ENCODE measurements around the gene ZNF616. TPM values are rescaled to one million over a fixed set of nuclear protein-coding genes. Genes with fewer than 3 reads are reported as not detected.
A peak's percentile ranks its signal among the peaks of the same experiment; 100 is the strongest.

ZNF616 gene
- 4.8 and 10.3 TPM in 2 replicates for total RNA-seq (2014; rRNA removed; shearing (Covaris generic))

DNA sequence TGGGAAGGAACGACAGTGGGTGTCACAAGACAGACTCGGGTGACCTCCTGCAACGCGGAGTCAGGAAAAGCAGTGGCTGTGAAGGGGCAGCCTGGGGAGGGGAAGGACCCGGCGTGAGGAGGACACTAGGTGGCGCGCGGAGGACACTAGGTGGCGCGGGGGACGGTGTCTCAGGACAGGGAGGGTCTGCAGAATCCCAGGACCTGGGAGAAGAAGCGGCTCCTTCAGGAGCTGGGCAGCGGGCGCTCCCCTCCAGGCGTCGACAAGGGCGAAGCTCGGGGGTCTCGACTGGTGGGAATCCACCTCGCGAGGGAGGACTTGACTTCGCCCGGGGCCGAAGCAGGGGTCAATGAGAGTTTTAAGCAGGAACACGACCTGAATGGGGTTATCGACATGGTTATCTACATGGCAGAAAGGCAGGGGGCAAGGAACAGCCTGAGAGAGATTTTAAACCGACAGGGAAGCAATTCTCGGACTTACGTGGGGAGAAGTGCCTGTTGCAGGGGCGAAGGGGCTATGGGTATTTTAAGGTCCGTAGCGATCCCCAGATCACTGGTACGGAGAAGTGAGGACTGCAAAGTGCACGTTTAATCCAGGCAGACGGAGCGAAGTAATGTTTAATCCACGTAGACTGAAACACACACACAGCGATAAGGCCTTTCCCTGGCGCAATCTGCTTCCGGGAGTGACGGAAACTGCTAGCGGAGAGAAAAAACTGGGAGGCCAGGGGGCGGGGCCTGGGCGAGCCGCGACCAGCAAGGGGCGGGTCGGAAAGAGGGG lies at the start of gene ZNF616:
Gene ZNF616, minus strand, starts transcription at position 687 of the 780 bp plus-strand sequence. CDS start 9,426 bp downstream, outside the sequence.
- Histone ChIP-seq H3K27me3 (ENCODE audit: control insufficient read depth, insufficient read depth, low read length) (no peaks in the 10 kb centered on the region), H3K4me3 (ENCODE audit: insufficient read depth, low read depth, low read length) (peak within 1 kb of the TSS; percentile 74), H3K36me3 (replicated peaks; ENCODE audit: control insufficient read depth, insufficient read depth, low read length) (no peaks in the 10 kb centered on the region; the same call in 1 of the 2 replicates)
- peak; percentile 86 for DNase-seq

DNA sequence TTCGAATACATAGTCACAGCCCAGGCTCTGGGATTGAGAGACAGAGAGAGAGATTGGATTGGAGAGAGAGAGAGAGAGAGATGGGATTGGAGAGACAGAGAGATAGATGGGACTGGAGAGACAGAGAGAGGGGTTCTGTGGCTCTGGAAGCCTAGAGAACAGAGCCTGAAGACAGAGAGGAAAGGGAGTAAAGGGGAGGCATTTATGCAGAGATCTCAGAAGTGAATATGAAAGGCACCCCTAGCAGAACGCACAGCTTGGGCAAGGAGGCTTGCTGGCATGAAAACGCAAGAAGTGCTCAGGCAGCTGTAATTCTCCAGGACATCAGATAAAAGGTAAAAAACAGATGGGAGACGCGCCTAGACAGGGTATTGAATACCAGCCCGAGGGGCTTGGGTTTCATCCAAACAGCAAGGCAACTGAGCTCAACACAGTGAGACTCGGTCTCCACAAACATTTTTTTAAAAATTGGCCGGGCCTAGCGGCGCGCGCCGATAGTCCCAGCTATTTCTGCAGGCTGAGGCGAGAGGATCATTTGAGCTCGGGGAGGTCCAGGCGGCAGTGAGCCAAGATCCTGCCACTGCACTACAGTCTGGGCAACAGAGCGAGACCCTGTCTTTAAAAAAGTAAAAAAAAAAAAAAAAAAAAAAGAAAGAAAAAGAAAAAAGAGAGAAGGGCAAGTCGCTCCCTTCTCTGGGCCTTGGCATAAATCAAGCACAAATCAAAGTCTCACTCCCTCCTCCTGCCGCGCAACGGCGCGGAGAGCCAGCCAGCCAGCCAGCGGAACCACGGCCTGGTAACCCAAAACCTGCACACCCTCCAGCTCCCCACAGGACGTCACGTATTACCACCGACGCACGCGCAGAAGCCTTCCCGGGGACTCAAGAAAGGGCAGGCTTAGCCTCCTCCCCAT lies 49.3 kb upstream of the ZNF616 start:
- no peak for DNase-seq
- no peaks in the 10 kb centered on the region for H3K27me3 ChIP-seq (ENCODE audit: control insufficient read depth, insufficient read depth, low read length)

DNA sequence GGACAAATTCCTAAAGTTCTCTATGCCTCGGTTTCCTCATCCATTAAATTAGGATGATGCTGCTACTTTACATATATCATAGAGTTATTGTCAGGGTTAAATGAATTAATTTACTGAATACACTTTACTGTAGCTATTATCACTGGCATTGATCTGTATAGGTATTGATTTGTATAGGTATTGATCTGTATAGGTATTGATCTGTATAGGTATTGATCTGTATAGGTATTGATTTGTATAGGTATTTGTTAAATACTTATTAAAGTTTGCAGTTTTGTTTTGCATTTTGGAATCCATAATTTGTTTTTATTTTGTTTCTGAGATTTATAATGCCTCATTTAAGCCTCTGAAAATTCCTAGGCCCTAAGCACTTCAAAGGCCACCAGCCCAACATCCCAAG lies 47.7 kb upstream of the ZNF616 start:
- no peak for DNase-seq
- H3K4me3 ChIP-seq (ENCODE audit: insufficient read depth, low read depth, low read length) = no peak overlapping the region
- H3K36me3 ChIP-seq (replicated peaks; ENCODE audit: control insufficient read depth, insufficient read depth, low read length) = no peaks in the 10 kb centered on the region; the same call in 1 of the 2 replicates
- H3K27me3 ChIP-seq (ENCODE audit: control insufficient read depth, insufficient read depth, low read length) = no peaks in the 10 kb centered on the region

More for the DNA sequence above, 49.3 kb upstream of the ZNF616 start:
- peak overlapping the region; percentile 29 for H3K4me3 ChIP-seq (ENCODE audit: insufficient read depth, low read depth, low read length)
- peaks cover 2% of the 10 kb centered on the region for H3K36me3 ChIP-seq (replicated peaks; ENCODE audit: control insufficient read depth, insufficient read depth, low read length)

DNA sequence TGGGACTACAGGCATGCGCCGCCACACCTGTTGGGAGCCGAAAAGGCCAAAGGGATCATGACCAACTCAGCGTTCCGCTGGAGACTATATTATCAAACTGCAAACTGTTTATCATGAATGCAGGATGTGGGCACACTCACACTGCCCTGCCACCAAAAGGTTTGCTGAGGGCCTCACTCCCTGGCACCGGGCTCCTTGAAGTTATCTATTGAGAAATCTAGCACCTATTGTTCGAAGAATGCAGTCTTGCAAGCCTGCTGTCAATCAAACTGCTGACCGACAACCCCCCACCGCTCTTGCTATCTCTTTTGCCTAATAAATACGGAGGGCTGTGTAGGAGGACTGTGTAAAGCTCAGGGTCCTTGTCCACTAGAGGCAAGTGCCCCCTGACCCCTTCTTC lies 36.8 kb upstream of the ZNF616 start:
- no peaks in the 10 kb centered on the region for H3K27me3 ChIP-seq (ENCODE audit: control insufficient read depth, insufficient read depth, low read length)
- H3K36me3 ChIP-seq (replicated peaks; ENCODE audit: control insufficient read depth, insufficient read depth, low read length) = no peaks in the 10 kb centered on the region
- no peak for DNase-seq
- no peak overlapping the region for H3K4me3 ChIP-seq (ENCODE audit: insufficient read depth, low read depth, low read length)

DNA sequence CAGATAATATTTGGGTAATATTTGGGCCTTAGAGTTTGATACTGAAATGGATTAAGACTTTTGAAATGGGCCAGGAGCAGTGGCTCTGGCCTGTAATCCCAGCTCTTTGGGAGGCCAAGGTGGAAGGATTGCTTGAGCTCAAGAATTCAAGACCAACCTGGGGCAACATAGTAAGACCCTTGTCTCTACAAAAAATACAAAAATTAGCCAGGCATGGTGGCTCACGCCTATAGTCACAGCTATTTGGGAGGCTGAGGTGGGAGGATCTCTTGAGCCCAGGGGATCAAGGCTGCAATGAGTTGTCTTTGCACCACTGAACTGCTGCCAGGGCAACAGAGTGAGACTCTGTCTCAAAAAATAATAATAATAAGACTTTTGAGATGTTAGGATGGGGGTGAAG lies 32.6 kb upstream of the ZNF616 start:
- DNase-seq = no peak
- Histone ChIP-seq H3K27me3 (ENCODE audit: control insufficient read depth, insufficient read depth, low read length) (peaks cover 9% of the 10 kb centered on the region), H3K4me3 (ENCODE audit: insufficient read depth, low read depth, low read length) (no peak overlapping the region), H3K36me3 (replicated peaks; ENCODE audit: control insufficient read depth, insufficient read depth, low read length) (peaks cover 2% of the 10 kb centered on the region)

DNA sequence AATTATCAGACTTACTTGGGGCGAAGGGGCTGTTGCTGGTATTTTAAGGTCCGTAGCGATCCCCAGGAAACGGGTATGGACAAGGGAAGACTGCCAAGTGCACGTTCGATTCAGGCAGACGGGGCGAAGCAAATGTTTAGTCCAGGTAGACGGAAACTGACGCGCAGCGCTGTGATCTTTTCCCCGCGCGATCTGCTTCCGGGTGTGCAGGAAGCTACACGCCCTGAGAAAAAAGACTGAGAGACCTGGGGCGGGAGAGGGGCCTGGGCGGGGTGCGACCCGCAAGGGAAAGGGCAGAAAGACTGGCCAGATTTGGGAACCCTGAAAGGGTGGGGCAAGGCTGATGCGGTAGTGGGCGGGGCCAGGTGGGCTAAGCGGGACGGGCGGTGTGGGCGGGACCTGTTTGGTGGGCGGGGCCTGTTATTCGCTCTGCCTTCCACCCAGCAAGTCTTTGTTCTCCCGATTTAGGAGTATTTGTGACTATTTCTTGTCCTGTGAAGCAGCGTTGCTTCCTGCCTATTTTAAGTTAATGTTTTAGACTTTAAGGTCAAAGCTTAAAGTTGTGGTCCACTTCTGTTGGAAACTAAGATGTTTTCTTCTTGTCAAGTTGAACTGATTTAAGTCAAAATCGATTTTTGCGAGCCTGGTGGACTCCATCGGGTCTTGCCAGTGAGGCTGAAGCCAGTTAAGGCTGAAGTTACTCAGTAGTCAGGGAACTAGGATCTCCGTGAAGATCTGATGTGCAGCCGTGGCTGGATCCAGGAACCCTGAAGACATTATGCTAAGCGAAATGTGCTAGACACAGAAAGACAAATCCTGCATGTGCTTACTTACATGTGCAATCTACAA lies 31.8 kb upstream of the ZNF616 start, which contains the start of gene ZNF836:
Gene ZNF836, minus strand, starts transcription at position 301 of the 849 bp plus-strand sequence. CDS start 3,549 bp downstream, outside the sequence.
- H3K36me3 ChIP-seq (replicated peaks; ENCODE audit: control insufficient read depth, insufficient read depth, low read length) = peaks cover 2% of the 10 kb centered on the region
- DNase-seq = peak; percentile 96
- peak within 1 kb of the TSS; percentile 83 for H3K4me3 ChIP-seq (ENCODE audit: insufficient read depth, low read depth, low read length)
- H3K27me3 ChIP-seq (ENCODE audit: control insufficient read depth, insufficient read depth, low read length) = peaks cover 9% of the 10 kb centered on the region

DNA sequence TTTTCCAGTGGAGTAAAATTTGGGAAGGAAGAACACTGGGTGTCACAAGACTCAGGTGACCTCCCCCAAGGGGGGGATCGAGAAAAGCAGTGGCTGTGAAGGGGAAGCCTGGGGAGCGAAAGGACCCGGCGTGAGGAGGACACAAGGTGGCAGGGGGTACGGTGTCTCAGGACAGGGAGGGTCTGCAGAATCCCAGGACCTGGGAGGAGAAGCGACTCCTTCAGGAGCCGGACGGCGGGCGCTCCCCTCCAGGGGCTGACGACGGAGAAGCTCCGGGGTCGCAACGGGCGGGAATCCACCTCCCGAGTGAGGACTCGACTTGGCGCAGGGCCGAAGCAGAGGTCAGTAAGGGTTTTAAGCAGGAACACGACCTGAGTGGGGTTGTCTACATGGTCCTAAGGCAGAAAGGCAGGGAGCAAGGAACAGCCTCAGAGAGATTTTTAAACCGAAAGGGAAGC lies 31.2 kb upstream of the ZNF616 start:
- Histone ChIP-seq H3K4me3 (ENCODE audit: insufficient read depth, low read depth, low read length) (peak overlapping the region; percentile 83), H3K36me3 (replicated peaks; ENCODE audit: control insufficient read depth, insufficient read depth, low read length) (peaks cover 2% of the 10 kb centered on the region), H3K27me3 (ENCODE audit: control insufficient read depth, insufficient read depth, low read length) (peaks cover 9% of the 10 kb centered on the region)
- DNase-seq = peak; percentile 72

DNA sequence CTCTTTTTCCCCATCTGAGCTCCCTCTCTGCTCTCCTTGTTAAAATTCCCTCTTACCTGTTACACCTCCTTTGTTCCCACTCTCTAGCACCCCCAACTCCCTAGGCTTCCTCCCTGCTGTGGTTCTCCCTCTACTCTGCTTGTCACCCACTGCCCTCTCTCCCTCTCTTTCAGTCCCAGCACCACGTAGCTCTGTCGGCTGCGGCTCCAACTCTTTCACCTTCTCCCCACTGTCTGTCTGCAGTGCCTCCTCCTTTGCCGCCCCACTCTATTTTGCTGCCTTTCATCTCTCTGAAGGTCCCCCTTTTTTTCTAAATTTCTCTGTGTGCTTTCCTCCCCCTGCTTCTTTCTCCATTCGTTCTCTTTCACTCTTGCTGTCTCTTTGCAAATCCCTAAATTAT lies 30.6 kb upstream of the ZNF616 start:
- DNase-seq = peak; percentile 14
- peaks cover 4% of the 10 kb centered on the region for H3K36me3 ChIP-seq (replicated peaks; ENCODE audit: control insufficient read depth, insufficient read depth, low read length)
- peaks cover 9% of the 10 kb centered on the region for H3K27me3 ChIP-seq (ENCODE audit: control insufficient read depth, insufficient read depth, low read length)
- peak overlapping the region; percentile 83 for H3K4me3 ChIP-seq (ENCODE audit: insufficient read depth, low read depth, low read length)

DNA sequence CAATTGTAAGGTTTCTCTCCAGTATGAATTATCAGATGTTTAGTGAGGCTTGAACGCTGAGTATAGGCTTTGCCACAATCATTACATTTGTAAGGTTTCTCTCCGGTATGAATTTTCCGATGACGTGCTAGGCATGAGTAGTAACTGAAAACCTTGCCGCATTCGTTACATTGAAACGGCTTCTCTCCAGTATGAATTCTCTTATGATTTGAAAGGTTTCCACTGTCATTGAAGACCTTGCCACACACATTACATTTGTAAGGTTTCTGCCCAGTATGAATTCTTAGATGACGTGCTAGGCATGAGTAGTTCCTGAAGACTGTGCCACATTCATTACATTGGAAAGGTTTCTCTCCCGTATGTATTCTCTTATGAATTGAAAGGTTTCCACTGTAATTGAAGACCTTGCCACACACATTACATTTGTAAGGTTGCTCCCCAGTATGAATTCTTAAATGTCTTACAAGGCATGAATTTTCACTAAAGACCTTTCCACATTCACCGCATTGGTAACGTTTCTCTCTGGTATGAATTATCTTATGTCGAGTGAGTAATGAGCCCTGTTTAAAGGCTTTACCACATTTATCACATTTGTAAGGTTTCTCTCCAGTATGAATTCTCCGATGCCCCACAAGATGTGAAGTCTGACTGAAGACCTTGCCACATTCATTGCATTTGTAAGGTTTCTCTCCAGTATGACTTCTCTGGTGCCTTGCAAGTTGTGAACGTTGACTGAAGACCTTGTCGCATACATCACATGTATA lies 16.0 kb upstream of the ZNF616 start:
- Histone ChIP-seq H3K27me3 (ENCODE audit: control insufficient read depth, insufficient read depth, low read length) (no peaks in the 10 kb centered on the region), H3K4me3 (ENCODE audit: insufficient read depth, low read depth, low read length) (no peak overlapping the region), H3K36me3 (replicated peaks; ENCODE audit: control insufficient read depth, insufficient read depth, low read length) (peaks cover 7% of the 10 kb centered on the region)
- no peak for DNase-seq

DNA sequence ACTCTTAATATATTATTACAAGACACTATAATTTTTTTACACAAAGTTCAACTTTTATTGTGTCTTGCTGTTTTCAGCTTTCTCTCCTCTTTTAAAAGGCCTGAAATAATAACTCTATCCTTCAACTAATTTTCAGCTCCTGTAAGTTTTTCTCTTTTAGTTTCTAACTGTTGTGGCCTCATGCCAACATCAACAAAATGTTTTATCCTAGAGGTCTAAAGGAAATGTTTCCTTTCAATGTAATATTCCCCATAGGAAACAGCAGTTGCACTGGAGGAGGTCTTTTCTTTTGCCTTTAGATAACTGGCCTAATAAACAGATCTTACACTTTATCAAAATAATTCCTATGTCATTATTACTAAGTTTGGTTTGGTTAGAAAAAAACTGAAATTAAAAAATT lies 8.5 kb upstream of the ZNF616 start:
- DNase-seq = no peak
- Histone ChIP-seq H3K27me3 (ENCODE audit: control insufficient read depth, insufficient read depth, low read length) (no peaks in the 10 kb centered on the region), H3K36me3 (replicated peaks; ENCODE audit: control insufficient read depth, insufficient read depth, low read length) (no peaks in the 10 kb centered on the region), H3K4me3 (ENCODE audit: insufficient read depth, low read depth, low read length) (no peak overlapping the region)

DNA sequence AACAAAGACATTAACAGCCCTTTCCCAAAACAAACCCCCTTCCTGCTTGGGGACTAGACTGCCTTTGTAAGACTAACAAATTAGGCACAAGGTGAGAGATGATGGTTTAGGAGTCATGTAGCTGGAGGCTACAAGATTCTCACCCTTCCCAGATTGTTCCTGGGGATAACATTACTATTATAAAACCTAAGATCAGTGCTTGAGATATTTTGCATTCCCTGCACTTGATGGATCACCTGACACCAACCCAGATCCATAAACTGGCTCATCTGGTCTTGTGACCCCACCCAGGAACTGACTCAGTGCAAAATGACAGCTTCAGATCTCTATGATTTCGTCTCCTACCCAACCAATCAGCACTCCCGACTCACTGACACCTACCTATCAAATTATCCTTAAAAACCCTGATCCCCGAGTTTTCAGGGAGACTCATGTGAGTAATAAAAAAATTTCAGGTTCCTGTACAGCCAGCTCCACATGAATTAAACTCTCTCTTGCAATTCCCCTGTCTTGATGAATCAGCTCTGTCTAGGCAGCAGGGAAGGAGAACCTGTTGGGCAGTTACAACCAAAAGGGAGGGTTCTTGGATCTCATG lies 2.4 kb upstream of the ZNF616 start:
- H3K4me3 ChIP-seq (ENCODE audit: insufficient read depth, low read depth, low read length) = no peak overlapping the region
- no peaks in the 10 kb centered on the region for H3K27me3 ChIP-seq (ENCODE audit: control insufficient read depth, insufficient read depth, low read length)
- H3K36me3 ChIP-seq (replicated peaks; ENCODE audit: control insufficient read depth, insufficient read depth, low read length) = no peaks in the 10 kb centered on the region
- no peak for DNase-seq

DNA sequence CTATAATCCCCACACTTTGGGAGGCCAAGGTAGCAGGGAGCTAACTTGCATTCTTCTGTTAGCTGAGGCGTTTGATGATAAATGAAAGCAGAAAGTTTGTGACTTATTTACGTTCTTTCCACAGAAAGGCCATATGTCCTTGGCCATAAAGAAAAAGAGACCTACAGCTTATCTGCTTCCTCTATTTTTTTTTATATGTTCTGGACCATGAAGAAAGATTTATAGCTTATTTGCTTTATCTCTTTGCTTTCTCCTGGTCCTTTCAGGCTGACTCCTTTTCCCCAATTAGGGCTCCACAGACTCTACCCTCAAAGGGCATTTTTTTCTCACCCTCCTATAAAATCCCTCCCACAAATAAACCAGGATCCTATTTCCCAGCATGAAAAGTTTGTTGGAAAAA lies 1.5 kb upstream of the ZNF616 start:
- Histone ChIP-seq H3K36me3 (replicated peaks; ENCODE audit: control insufficient read depth, insufficient read depth, low read length) (no peaks in the 10 kb centered on the region), H3K27me3 (ENCODE audit: control insufficient read depth, insufficient read depth, low read length) (no peaks in the 10 kb centered on the region), H3K4me3 (ENCODE audit: insufficient read depth, low read depth, low read length) (no peak overlapping the region)
- DNase-seq = no peak

DNA sequence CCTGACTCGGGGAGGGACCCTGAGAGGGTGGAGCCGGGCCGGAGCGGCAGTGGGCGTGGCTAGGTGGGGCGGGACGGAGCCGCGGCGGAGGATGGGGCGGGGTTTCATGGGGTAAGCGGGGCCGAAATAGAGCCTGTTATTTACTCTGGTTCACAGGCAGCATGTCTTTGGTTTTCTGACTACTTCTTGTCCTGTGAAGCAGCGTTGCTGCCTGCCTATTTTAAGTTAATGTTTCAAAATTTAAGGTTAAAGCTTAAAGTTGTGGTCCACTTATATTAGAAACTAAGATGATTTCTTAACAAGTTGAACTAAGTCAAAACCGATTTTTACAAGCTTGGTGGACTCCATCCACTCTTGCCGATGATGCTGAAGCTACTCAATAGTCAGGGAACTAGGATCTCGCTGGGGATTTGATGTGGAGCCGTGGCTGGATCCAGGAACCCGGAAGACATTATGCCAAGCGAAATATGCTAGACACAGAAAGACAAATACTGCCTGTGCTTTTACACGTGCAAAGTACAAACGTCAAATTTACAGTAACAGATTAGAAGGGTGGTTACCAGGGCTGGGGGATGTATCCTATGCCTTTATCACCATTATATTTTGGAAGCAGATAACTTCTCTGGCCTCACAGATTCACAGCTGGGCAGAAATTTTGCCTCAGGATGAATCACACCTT lies 433 bp upstream of the ZNF616 start:
- H3K36me3 ChIP-seq (replicated peaks; ENCODE audit: control insufficient read depth, insufficient read depth, low read length) = no peaks in the 10 kb centered on the region
- no peak overlapping the region; the same call in 1 of the 2 replicates for H3K4me3 ChIP-seq (ENCODE audit: insufficient read depth, low read depth, low read length)
- DNase-seq = peak; percentile 99

More for the DNA sequence above, 433 bp upstream of the ZNF616 start:
- H3K27me3 ChIP-seq (ENCODE audit: control insufficient read depth, insufficient read depth, low read length) = no peaks in the 10 kb centered on the region

Measured in H7 (cell line).